PFSK-1 (cell line): Measurements from ENCODE around the gene B4GALT2.

Experiments
- POLR2AphosphoS5 ChIP-seq: IDR thresholded peaks from 2 replicates; pipeline ENCODE4 v1.6.1; 2012; ENCODE audit warnings: low read depth, mild to moderate bottlenecking, control low read depth, low read length, moderate library complexity
- TAF1 ChIP-seq: IDR thresholded peaks from 2 replicates; pipeline ENCODE4 v1.6.1; 2012; ENCODE audit warnings: low read length, control low read depth, borderline replicate concordance; ENCODE audit not compliant: insufficient read depth
- TF ChIP-seq, protein P1 (sequence below), 2 experiments: IDR thresholded peaks; 2 replicates each; pipeline versions ENCODE4 v1.6.1 to v1.8.0; 2011 to 2012; ENCODE audit warnings: low read depth in 2 of 2, low read length in 2 of 2, control low read depth in 1 of 2, inconsistent platforms in 1 of 2, mild to moderate bottlenecking in 1 of 2, moderate library complexity in 1 of 2; ENCODE audit not compliant: insufficient read depth in 1 of 2

DNA sequence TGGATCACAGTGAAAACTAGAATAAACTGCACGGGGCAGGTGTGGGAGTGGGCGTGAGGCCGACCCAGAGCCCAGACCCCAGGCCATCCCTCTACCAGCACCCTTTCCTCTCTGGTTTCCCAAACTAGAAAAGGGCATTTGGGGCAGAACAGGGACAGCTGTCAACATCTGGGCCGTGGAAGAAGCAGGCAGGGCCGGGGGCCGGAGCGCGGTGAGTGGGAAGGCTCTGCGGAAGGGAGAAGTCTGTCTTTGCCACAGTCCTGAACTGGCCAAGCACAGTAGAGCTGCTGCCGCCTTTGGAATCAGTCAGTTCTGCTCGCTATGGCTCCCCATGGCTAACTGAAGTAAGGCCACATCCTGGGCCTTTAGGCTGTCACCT lies 19.0 kb downstream of the B4GALT2 start:
- TF ChIP-seq POLR2AphosphoS5 (no peak), TAF1 (no peak)
- TF ChIP-seq, protein P1, sequence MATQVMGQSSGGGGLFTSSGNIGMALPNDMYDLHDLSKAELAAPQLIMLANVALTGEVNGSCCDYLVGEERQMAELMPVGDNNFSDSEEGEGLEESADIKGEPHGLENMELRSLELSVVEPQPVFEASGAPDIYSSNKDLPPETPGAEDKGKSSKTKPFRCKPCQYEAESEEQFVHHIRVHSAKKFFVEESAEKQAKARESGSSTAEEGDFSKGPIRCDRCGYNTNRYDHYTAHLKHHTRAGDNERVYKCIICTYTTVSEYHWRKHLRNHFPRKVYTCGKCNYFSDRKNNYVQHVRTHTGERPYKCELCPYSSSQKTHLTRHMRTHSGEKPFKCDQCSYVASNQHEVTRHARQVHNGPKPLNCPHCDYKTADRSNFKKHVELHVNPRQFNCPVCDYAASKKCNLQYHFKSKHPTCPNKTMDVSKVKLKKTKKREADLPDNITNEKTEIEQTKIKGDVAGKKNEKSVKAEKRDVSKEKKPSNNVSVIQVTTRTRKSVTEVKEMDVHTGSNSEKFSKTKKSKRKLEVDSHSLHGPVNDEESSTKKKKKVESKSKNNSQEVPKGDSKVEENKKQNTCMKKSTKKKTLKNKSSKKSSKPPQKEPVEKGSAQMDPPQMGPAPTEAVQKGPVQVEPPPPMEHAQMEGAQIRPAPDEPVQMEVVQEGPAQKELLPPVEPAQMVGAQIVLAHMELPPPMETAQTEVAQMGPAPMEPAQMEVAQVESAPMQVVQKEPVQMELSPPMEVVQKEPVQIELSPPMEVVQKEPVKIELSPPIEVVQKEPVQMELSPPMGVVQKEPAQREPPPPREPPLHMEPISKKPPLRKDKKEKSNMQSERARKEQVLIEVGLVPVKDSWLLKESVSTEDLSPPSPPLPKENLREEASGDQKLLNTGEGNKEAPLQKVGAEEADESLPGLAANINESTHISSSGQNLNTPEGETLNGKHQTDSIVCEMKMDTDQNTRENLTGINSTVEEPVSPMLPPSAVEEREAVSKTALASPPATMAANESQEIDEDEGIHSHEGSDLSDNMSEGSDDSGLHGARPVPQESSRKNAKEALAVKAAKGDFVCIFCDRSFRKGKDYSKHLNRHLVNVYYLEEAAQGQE (IDR thresholded peaks at IDR 0.05; ENCODE audit: insufficient read depth in 1 of 2, low read depth in 2 of 2, low read length in 2 of 2), result no peak
